Panc1 (cell line): ENCODE data around the gene ASPSCR1. TPM values are rescaled to one million over a fixed set of nuclear protein-coding genes. Genes with fewer than 3 reads are reported as not detected.

Source experiments
- ATAC-seq: fragments of 200-7000 bp; cut with Tn5 transposase; 2 replicates; pipeline ENCODE4 v1.9.1; 2020; ENCODE audit warnings: mild to moderate bottlenecking, moderate library complexity
- BruUV-seq: library from RNA; stranded (reverse); fragments of 400-500 nt; replicated peaks from 2 replicates; lab custom pipeline; 2021; lab: Mats Ljungman, UMichigan
- CTCF ChIA-PET: fragments of 300-600 bp; sonication (Branson Sonifier 250); formaldehyde crosslinking; loops from one replicate; lab custom pipeline; 2022; ENCODE audit warnings: antibody characterized with exemption; lab: Charles Lee
- POLR2A ChIA-PET: fragments of 300-600 bp; sonication (Branson Sonifier 250); formaldehyde crosslinking; loops from one replicate; lab custom pipeline; 2022; ENCODE audit warnings: antibody characterized with exemption; lab: Charles Lee
- DNase-seq: peaks from one replicate; pipeline ENCODE4 v3.0.0-alpha.2; 2010; ENCODE audit warnings: low read depth, low spot score
- H3K27ac ChIP-seq: 2 replicates; pipeline ENCODE4 v1.5.1; 2011; ENCODE audit warnings: mild to moderate bottlenecking, low read length, inconsistent platforms
- H3K27me3 ChIP-seq: fragments of 200-500 bp; sonication (Bioruptor generic); 2 replicates; pipeline ENCODE4 v1.6.0; 2014; ENCODE audit warnings: low read length, inconsistent platforms; ENCODE audit not compliant: control insufficient read depth, insufficient read depth
- H3K36me3 ChIP-seq: fragments of 200-500 bp; sonication (Bioruptor generic); 2 replicates; pipeline ENCODE4 v1.5.1; 2014; ENCODE audit warnings: inconsistent platforms, mild to moderate bottlenecking, low read length, moderate library complexity; ENCODE audit not compliant: control insufficient read depth, insufficient read depth
- H3K4me1 ChIP-seq: 2 replicates; pipeline ENCODE4 v1.5.1; 2011; ENCODE audit warnings: inconsistent platforms, mild to moderate bottlenecking, low read length, moderate library complexity; ENCODE audit not compliant: control insufficient read depth, insufficient read depth
- H3K4me3 ChIP-seq, 2 experiments: 2 replicates each; pipeline ENCODE4 v1.5.1; 2011 to 2012; ENCODE audit warnings: low read depth in 2 of 2, low read length in 2 of 2, mild to moderate bottlenecking in 2 of 2, inconsistent platforms in 1 of 2, moderate library complexity in 1 of 2
- H3K9me3 ChIP-seq: fragments of 200-500 bp; sonication (Bioruptor generic); 2 replicates; pipeline ENCODE4 v1.5.1; 2014; ENCODE audit warnings: low read depth, mild to moderate bottlenecking, inconsistent platforms, low read length, moderate library complexity; ENCODE audit not compliant: control insufficient read depth, insufficient read depth
- POLR2AphosphoS5 ChIP-seq: IDR thresholded peaks from 2 replicates; pipeline ENCODE4 v1.6.1; 2012; ENCODE audit warnings: mild to moderate bottlenecking, low read depth, low read length, moderate library complexity
- SIN3A ChIP-seq: IDR thresholded peaks from 2 replicates; pipeline ENCODE4 v1.6.1; 2012; ENCODE audit warnings: low read depth, mild to moderate bottlenecking, low read length, moderate library complexity, borderline replicate concordance; ENCODE audit not compliant: insufficient read depth
- TCF7L2 ChIP-seq: IDR thresholded peaks from 2 replicates; pipeline ENCODE4 v1.6.1; 2011; ENCODE audit warnings: mild to moderate bottlenecking, low read depth, low read length, inconsistent platforms
- in situ Hi-C: cut with HindIII; loops from 2 replicates; pipeline ENCODE4 v1.10.0; 2016; ENCODE audit warnings: low sequenced_read_pairs, low pct_unique_long_range_greater_than_20kb
- intact Hi-C: fragments of 100-400 bp; cut with micrococcal nuclease; formaldehyde crosslinking; loops from one replicate; pipeline ENCODE4 v1.10.0; 2022; ENCODE audit not compliant: unreplicated experiment
- total RNA-seq: library from RNA; stranded (reverse); gene quantifications from one replicate; pipeline ENCODE4 v1.2.1, GENCODE V29; 2021; ENCODE audit not compliant: unreplicated experiment
- TF ChIP-seq, protein P1 (sequence below), 2 experiments: IDR thresholded peaks; 2 replicates each; pipeline ENCODE4 v1.6.1; 2011 to 2012; ENCODE audit warnings: low read depth in 2 of 2, control low read depth in 1 of 2, low read length in 1 of 2, mild to moderate bottlenecking in 1 of 2, moderate library complexity in 1 of 2; ENCODE audit not compliant: insufficient read depth in 1 of 2
- TF ChIP-seq, protein P2 (sequence below): fragments of 450-650 bp; IDR thresholded peaks from 2 replicates; pipeline ENCODE4 v1.5.1; 2017; ENCODE audit warnings: mild to moderate bottlenecking

Gene ASPSCR1
- total RNA-seq, 1 experiment from 2014 or later = 64.7 TPM

DNA sequence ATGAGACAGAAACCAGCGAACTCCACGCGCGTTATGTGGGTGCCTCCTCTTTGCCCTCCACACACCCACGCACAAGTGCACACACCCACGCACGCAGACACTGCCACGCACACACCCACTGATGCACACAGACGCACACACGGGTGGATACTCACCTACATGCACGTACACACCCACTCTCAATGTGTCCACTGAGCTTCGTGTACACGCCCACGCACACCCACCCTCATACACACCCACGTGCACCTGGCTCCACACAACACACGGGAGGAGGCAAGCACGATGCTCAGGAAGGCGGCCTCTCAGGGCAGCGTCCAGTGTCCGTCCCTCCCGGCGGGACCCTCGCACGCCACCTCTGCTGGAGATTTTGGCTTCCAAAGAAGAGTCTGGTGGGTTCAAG lies 70.0 kb downstream of the ASPSCR1 start:
- POLR2A ChIA-PET = interaction anchor here (0.7 kb wide), 1 partner anchor 21 kb away, joined by 3 read pairs; no protein-coding TSS in a partner anchor
- no peaks in the 10 kb centered on the region for H3K27me3 ChIP-seq
- H3K4me3 ChIP-seq = no peak overlapping the region
- intact Hi-C loops = no loop called here
- H3K27ac ChIP-seq = no peak overlapping the region
- DNase-seq = no peak
- CTCF ChIA-PET = interaction anchor here (0.9 kb wide), 1 partner anchor 40 kb away, joined by 3 read pairs; no protein-coding TSS in a partner anchor
- no peaks in the 10 kb centered on the region for H3K9me3 ChIP-seq
- no peak for ATAC-seq
- H3K4me1 ChIP-seq = peaks cover 7% of the 10 kb centered on the region; the same call in 1 of the 2 replicates
- no TSS peak for BruUV-seq
- TF ChIP-seq, protein P1, sequence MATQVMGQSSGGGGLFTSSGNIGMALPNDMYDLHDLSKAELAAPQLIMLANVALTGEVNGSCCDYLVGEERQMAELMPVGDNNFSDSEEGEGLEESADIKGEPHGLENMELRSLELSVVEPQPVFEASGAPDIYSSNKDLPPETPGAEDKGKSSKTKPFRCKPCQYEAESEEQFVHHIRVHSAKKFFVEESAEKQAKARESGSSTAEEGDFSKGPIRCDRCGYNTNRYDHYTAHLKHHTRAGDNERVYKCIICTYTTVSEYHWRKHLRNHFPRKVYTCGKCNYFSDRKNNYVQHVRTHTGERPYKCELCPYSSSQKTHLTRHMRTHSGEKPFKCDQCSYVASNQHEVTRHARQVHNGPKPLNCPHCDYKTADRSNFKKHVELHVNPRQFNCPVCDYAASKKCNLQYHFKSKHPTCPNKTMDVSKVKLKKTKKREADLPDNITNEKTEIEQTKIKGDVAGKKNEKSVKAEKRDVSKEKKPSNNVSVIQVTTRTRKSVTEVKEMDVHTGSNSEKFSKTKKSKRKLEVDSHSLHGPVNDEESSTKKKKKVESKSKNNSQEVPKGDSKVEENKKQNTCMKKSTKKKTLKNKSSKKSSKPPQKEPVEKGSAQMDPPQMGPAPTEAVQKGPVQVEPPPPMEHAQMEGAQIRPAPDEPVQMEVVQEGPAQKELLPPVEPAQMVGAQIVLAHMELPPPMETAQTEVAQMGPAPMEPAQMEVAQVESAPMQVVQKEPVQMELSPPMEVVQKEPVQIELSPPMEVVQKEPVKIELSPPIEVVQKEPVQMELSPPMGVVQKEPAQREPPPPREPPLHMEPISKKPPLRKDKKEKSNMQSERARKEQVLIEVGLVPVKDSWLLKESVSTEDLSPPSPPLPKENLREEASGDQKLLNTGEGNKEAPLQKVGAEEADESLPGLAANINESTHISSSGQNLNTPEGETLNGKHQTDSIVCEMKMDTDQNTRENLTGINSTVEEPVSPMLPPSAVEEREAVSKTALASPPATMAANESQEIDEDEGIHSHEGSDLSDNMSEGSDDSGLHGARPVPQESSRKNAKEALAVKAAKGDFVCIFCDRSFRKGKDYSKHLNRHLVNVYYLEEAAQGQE (IDR thresholded peaks at IDR 0.05; ENCODE audit: insufficient read depth in 1 of 2, low read depth in 2 of 2, low read length in 1 of 2) = no peak
- no peak for TF ChIP-seq SIN3A
- in situ Hi-C loops = no loop called here
- H3K36me3 ChIP-seq = peaks cover 4% of the 10 kb centered on the region; the same call in 1 of the 2 replicates

DNA sequence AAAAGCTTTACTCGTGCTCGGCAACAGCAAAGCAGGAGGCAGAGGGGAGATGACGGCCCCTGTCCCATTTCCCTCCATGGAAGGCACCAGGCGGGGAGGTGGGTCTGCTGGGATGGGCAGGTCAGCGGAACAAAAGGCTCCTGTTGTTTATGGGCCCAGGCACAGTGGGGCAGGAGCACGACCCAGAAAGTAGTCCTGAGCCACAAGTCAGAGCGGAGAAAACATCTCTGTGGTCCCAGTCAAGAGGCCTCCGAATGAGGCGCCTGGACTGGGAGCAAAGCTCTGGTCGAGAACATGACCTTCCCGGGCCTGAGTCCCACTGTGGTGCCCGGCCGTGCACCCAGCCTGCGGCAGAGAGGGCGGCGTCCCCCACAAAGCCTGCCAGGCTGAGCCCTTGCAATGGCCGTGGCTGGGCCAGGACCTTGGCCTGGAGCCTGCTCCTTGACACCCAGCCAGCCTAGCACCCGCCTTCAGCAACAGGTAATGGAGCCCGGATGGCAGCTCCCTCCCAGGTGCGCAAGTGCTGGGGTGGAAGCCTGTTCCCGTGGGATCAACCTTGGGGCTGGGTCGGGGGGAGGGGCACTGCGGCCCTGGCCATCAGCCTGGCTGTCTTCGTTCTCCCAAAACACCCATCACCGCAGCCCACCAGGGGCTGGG lies 70.6 kb downstream of the ASPSCR1 start:
- H3K27ac ChIP-seq = no peak overlapping the region

More for the DNA sequence above, 70.6 kb downstream of the ASPSCR1 start:
- no TSS peak for BruUV-seq
- intact Hi-C loops (no loop called here), in situ Hi-C loops (no loop called here)
- CTCF ChIA-PET = interaction anchor here (0.9 kb wide), 1 partner anchor 40 kb away, joined by 3 read pairs; no protein-coding TSS in a partner anchor
- no peak for TF ChIP-seq SIN3A
- no peak for TF ChIP-seq TCF7L2
- TF ChIP-seq, protein P1 (IDR thresholded peaks at IDR 0.05; ENCODE audit: insufficient read depth in 1 of 2, low read depth in 2 of 2, low read length in 1 of 2) = no peak
- no peak for TF ChIP-seq POLR2AphosphoS5
- TF ChIP-seq, protein P2, sequence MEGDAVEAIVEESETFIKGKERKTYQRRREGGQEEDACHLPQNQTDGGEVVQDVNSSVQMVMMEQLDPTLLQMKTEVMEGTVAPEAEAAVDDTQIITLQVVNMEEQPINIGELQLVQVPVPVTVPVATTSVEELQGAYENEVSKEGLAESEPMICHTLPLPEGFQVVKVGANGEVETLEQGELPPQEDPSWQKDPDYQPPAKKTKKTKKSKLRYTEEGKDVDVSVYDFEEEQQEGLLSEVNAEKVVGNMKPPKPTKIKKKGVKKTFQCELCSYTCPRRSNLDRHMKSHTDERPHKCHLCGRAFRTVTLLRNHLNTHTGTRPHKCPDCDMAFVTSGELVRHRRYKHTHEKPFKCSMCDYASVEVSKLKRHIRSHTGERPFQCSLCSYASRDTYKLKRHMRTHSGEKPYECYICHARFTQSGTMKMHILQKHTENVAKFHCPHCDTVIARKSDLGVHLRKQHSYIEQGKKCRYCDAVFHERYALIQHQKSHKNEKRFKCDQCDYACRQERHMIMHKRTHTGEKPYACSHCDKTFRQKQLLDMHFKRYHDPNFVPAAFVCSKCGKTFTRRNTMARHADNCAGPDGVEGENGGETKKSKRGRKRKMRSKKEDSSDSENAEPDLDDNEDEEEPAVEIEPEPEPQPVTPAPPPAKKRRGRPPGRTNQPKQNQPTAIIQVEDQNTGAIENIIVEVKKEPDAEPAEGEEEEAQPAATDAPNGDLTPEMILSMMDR = no peak
- POLR2A ChIA-PET = interaction anchor here (0.7 kb wide), 1 partner anchor 22 kb away, joined by 3 read pairs; no protein-coding TSS in a partner anchor
- ATAC-seq = no peak
- Histone ChIP-seq H3K36me3 (peaks cover 4% of the 10 kb centered on the region; the same call in 1 of the 2 replicates), H3K4me1 (peaks cover 11% of the 10 kb centered on the region; the same call in 1 of the 2 replicates), H3K4me3 (no peak overlapping the region), H3K27me3 (no peaks in the 10 kb centered on the region), H3K9me3 (no peaks in the 10 kb centered on the region)
- no peak for DNase-seq
